OCI-LY3 (cell line): Measurements from ENCODE around the gene CCT3.
A peak's percentile ranks its signal among the peaks of the same experiment; 100 is the strongest.

Experiments
- H2AFZ ChIP-seq: fragments of 200-600, 300-600 bp; shearing (Covaris generic); 2 replicates; pipeline ENCODE4 v1.6.0; 2014; ENCODE audit warnings: antibody characterized with exemption, low read depth, low read length
- H3K27ac ChIP-seq: fragments of 200-600, 300-600 bp; sonication (generic); 2 replicates; pipeline ENCODE4 v1.5.1; 2014; ENCODE audit warnings: mild to moderate bottlenecking, low read length, moderate library complexity, mixed read lengths
- H3K27me3 ChIP-seq: fragments of 200-600, 300-600 bp; sonication (generic); 2 replicates; pipeline ENCODE4 v1.6.1; 2014; ENCODE audit warnings: low read depth, low read length, mixed read lengths
- H3K36me3 ChIP-seq: fragments of 200-600, 300-600 bp; sonication (generic); replicated peaks from 2 replicates; pipeline ENCODE3; 2014; ENCODE audit warnings: low read depth, low read length, mixed read lengths
- H3K4me1 ChIP-seq: fragments of 300-600, 200-600 bp; sonication (generic); 2 replicates; pipeline ENCODE4 v1.6.1; 2014; ENCODE audit warnings: low read length, mixed read lengths
- H3K4me2 ChIP-seq: fragments of 200-600, 300-600 bp; sonication (generic); 2 replicates; pipeline ENCODE4 v1.6.1; 2014; ENCODE audit warnings: low read length, mixed read lengths
- H3K4me3 ChIP-seq: fragments of 300-600, 200-600 bp; sonication (generic); 2 replicates; pipeline ENCODE4 v1.5.1; 2014; ENCODE audit warnings: antibody characterized with exemption, mild to moderate bottlenecking, low read length, moderate library complexity
- H3K79me2 ChIP-seq: fragments of 300-600, 200-600 bp; shearing (Covaris generic); 2 replicates; pipeline ENCODE4 v1.6.1; 2014; ENCODE audit warnings: mild to moderate bottlenecking, low read length, mixed read lengths
- H3K9ac ChIP-seq: fragments of 300-600, 200-600 bp; shearing (Covaris generic); 2 replicates; pipeline ENCODE4 v1.6.0; 2014; ENCODE audit warnings: mild to moderate bottlenecking, low read length, moderate library complexity
- H3K9me3 ChIP-seq: fragments of 200-600, 300-600 bp; shearing (Covaris generic); 2 replicates; pipeline ENCODE4 v1.6.1; 2014; ENCODE audit warnings: low read length, mixed read lengths; ENCODE audit not compliant: insufficient read depth
- H4K20me1 ChIP-seq: fragments of 200-600, 300-600 bp; sonication (generic); 2 replicates; pipeline ENCODE4 v1.6.1; 2016; ENCODE audit warnings: low read length, mixed read lengths; ENCODE audit not compliant: insufficient read depth
- EZH2phosphoT487 ChIP-seq: fragments of 200-600 bp; shearing (Covaris generic); IDR thresholded peaks from 2 replicates; pipeline ENCODE4 v1.6.1; 2018; ENCODE audit warnings: antibody characterized with exemption, mixed run types, low read depth
- TF ChIP-seq, protein P1 (sequence below): fragments of 200-600, 300-600 bp; sonication (generic); IDR thresholded peaks from 2 replicates; pipeline ENCODE4 v1.5.1; 2014; ENCODE audit warnings: antibody characterized with exemption, low read length, low read depth

CCT3 gene

DNA sequence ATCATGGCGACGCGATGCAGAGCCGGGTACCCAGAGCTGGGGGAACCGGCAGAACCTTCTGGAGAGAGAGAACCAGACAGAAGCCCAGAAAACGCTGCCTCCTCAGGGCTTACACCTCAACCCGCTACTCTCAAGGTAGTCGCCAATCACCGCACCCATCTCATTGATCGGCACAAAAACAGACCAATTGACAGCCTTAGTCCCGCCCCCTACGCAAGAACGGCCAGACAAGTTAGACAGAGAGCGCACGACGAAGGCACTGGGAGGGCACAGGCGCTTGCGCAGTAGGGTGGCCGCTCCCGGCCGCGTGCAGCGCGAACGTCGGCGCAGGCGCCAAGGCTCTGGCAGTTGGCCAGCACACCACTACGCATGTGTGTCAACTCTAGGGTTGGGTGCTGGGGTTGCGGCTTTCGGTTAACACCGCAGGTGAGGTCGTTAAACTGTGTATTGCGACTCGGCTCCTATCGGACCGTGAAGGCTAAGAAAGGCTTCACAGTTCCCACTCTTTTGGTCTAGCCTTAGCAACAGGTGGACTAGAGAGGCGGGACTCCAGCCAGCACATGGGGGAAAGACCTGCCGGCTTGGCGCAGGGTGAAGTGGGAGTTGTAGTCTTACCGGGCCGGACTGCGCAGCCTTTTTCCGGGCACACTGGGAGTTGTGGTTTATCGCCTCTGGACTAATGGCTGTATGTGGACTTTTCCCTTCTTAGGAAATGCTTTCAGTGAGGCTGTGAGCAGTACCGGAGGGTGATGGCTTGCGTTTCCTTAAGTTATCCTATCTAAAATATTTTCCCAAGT lies at the start of gene CCT3, which contains the start of gene TSACC:
CCT3 (minus strand) TSS at position 113 of the 797 bp plus-strand sequence; CDS start at position 5, 108 bp downstream.
TSACC (plus strand) TSS at position 347 of the 797 bp plus-strand sequence. CDS start 1,232 bp downstream, outside the sequence.
- Histone ChIP-seq H3K4me2 (peak within 1 kb of the TSS; percentile 70), H3K9me3 (no peaks in the 10 kb centered on the region), H3K36me3 (peaks cover 32% of the 10 kb centered on the region), H3K9ac (peak within 1 kb of the TSS; percentile 81), H3K4me1 (peaks cover 13% of the 10 kb centered on the region), H4K20me1 (peaks cover 19% of the 10 kb centered on the region; the same call in 1 of the 2 replicates), H3K27me3 (no peaks in the 10 kb centered on the region), H2AFZ (peak within 1 kb of the TSS; percentile 65), H3K4me3 (peak within 1 kb of the TSS; percentile 84), H3K27ac (peak within 1 kb of the TSS; percentile 81), H3K79me2 (peaks cover 50% of the 10 kb centered on the region)
- TF ChIP-seq EZH2phosphoT487, result no peak
- TF ChIP-seq, protein P1, sequence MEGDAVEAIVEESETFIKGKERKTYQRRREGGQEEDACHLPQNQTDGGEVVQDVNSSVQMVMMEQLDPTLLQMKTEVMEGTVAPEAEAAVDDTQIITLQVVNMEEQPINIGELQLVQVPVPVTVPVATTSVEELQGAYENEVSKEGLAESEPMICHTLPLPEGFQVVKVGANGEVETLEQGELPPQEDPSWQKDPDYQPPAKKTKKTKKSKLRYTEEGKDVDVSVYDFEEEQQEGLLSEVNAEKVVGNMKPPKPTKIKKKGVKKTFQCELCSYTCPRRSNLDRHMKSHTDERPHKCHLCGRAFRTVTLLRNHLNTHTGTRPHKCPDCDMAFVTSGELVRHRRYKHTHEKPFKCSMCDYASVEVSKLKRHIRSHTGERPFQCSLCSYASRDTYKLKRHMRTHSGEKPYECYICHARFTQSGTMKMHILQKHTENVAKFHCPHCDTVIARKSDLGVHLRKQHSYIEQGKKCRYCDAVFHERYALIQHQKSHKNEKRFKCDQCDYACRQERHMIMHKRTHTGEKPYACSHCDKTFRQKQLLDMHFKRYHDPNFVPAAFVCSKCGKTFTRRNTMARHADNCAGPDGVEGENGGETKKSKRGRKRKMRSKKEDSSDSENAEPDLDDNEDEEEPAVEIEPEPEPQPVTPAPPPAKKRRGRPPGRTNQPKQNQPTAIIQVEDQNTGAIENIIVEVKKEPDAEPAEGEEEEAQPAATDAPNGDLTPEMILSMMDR, result no peak

DNA sequence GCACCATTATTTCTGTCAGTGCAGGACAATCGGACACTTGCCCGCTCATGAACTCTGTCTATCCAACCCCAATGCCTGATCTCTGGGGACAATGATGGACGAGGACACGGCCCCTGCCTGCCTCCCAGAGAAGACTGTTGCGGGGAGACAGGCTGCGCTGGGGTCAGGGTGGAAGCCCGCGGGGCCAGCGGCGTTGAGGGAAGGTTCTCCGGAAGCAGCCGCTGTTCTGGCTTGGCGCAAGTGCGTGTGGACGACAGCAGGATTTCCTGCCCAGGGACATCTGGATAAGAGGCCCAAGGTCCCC lies 49.7 kb upstream of the CCT3 start:
- Histone ChIP-seq H2AFZ (no peak overlapping the region), H3K79me2 (no peaks in the 10 kb centered on the region), H4K20me1 (no peaks in the 10 kb centered on the region), H3K9ac (no peak overlapping the region), H3K27ac (no peak overlapping the region), H3K36me3 (no peaks in the 10 kb centered on the region), H3K9me3 (no peaks in the 10 kb centered on the region), H3K27me3 (no peaks in the 10 kb centered on the region), H3K4me2 (no peak overlapping the region), H3K4me1 (peaks cover 6% of the 10 kb centered on the region; the same call in 1 of the 2 replicates), H3K4me3 (no peak overlapping the region)
- TF ChIP-seq, protein P1, result no peak
- no peak for TF ChIP-seq EZH2phosphoT487

DNA sequence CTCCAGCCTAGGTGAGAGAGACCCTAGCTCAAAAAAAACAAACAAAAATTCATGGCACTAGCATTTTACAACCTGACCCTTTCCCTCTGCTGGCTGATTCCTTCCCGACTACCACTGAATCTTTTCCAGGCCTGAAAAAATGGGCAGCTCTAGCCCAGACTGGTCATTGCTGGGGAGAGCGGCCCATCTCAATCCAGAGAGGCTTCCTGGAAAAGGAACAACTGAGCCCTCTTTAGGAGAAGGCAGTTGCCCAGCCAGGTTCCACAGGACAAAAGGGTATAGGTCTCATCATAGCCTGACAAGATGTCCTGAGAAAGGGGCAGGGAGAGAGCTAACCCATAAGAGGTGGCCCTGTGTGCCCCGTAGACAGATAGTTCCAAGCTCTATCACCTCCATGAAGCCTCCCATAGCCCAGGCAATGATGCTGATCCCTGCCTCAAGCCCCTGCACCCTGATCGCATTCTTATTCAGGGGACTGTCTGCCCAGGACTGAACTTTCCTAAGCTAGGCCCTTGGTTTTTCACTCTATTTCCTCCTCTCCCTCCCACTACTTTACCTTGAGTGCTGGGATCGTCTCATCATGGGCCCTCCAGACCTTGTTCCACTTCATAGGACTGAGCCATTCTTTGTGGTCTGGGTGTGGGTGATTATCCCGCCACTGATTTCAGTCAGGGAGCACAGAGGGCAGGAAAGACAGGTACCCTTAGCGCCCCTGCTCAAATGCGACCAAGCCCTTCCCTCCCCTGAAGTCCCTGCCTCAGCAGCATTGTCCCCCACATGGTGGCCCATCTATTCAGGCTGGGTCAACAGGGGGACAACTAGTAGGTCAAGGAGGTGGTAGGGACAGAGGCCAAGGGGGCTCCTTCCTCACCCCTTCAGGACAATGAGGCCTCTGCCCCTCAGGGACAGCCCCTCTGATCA lies 49.1 kb upstream of the CCT3 start:
- Histone ChIP-seq H3K79me2 (no peaks in the 10 kb centered on the region), H3K9me3 (no peaks in the 10 kb centered on the region), H2AFZ (no peak overlapping the region), H3K27me3 (no peaks in the 10 kb centered on the region), H3K4me1 (peaks cover 9% of the 10 kb centered on the region; the same call in 1 of the 2 replicates), H3K4me2 (no peak overlapping the region), H3K4me3 (no peak overlapping the region), H3K9ac (no peak overlapping the region), H3K27ac (no peak overlapping the region), H4K20me1 (no peaks in the 10 kb centered on the region), H3K36me3 (no peaks in the 10 kb centered on the region)
- TF ChIP-seq, protein P1, result no peak
- TF ChIP-seq EZH2phosphoT487, result no peak
